ENCODE results near the gene RALGPS2.

The RALGPS2 gene

DNA sequence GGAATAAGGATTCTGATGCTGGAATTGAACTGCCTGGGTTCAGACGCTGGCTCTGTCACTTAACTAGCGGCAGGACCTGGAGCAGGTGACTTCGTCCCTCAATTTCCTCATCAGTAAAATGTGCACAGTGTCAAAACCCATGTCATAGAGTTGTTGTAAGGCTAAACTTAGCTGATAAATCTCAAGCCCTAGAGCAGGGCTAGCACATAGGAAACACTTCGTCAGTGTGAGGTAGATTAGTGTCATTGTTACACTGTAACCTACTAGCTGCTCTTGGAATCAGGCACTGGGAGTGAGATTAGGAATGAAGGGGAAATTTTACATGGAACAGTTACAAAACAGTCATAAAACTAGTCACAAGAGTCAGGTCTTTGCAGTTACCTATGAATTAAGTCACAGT lies 202.0 kb downstream of the RALGPS2 start:
- DNase-seq = no peak

DNA sequence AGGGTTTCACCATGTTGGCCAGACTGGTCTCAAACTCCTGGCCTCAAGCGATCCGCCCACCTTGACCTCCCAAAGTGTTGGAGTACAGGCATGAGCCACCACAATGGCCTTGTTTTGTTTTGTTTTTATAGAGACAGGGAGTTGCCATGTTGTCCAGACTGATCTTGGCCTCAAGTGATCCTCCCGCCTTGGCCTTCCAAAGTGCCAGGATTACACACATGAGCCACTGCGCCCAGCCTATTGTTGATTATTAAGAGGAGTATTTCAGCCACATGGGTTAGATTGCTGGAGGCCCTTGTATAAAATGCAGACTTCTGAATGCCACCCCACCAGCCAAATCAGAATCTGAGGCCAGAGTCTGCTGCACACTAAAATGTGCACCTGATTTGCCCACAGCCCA lies 203.0 kb downstream of the RALGPS2 start:
- no peak for DNase-seq

DNA sequence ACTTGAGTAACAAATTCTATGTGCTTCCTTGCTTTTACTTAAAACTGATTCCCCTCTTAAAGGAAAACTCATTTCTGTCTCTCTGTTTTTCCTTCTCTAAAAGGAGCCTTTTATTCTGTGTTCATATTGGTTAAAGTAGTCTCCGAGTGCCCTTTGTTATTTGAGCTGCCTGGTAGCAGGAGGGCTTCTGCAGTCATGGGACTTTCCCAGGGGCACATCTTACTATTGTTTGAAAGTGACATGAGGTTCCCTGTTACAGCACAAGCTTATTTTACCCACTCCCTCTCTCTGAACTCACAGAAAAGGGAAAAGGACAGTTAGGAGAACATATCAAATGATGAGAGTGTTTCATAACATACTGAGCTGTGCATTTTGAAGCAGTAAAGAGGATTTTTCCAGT lies 203.9 kb downstream of the RALGPS2 start:
- no peak for DNase-seq

DNA sequence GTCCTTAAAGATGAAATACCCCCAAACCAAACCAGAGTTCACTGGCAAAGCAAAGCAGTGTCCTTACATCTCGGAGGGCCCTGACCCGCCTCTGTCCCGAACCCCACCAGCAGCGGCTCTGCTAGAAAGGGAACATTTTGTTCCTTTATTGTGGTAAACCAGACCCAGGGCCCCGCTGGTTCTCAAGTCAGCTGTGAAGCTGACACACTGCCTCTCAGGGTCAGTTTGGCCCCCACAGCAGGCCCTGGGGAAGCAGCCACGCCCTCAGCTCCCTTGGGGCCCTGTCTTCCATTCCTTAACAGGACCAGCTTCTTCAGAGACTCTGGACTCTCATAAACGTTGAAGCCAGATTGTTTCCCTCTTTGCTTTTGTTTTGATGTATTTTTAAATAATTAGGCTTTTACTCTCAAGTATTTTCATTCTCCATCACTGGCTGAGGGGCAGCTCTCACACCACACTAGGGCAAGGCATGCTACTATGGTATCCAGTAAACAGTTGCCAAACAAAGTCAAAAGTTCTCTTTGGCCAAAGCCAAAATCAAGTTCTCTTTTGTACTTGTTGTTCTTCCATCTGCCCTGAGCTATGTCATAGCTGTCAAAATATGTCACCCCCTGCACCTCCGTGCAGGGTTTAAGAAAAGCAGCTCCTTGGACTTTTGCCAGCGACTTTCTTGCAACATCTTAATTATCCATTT lies 207.0 kb downstream of the RALGPS2 start:
- DNase-seq = no peak

DNA sequence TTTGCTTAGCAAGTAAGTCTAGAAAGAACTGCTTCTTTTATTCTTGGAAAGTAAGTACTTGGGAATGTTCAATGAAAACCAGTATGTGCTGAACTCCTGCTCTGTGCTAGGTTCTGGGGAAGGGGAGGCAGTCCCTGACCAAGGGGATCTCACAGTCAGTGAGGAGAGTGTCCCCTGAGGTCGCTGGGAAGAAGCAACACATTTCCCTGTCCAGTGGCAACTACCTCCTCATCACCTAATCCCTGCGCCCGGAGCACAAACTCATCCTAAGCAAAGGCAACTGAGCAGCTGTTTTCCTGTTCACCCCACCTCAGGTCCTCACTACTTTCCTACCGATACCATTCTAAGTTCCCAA lies 207.5 kb downstream of the RALGPS2 start:
- no peak for DNase-seq

DNA sequence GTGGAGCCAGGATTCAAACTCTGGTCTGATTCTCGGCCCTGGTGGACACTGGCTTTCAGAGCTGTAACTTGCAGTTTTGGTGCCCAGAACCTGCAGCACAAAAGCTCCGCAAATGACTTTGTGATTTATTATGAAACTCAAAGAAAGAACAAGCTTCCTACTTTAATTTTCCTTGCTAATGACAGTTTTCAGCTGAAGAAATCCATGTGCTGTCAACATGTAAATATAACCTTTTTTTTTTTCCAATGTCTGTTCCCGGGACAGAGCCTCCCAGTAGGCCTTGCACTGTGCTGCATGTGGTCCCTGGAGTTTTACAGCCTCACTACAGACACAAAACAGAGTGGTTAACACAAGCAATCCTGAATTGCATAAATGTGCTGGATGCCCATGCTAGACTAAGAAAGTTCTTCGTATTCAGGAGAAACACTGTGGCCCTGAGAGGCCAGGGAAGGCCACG lies 208.1 kb downstream of the RALGPS2 start:
- DNase-seq = no peak

DNA sequence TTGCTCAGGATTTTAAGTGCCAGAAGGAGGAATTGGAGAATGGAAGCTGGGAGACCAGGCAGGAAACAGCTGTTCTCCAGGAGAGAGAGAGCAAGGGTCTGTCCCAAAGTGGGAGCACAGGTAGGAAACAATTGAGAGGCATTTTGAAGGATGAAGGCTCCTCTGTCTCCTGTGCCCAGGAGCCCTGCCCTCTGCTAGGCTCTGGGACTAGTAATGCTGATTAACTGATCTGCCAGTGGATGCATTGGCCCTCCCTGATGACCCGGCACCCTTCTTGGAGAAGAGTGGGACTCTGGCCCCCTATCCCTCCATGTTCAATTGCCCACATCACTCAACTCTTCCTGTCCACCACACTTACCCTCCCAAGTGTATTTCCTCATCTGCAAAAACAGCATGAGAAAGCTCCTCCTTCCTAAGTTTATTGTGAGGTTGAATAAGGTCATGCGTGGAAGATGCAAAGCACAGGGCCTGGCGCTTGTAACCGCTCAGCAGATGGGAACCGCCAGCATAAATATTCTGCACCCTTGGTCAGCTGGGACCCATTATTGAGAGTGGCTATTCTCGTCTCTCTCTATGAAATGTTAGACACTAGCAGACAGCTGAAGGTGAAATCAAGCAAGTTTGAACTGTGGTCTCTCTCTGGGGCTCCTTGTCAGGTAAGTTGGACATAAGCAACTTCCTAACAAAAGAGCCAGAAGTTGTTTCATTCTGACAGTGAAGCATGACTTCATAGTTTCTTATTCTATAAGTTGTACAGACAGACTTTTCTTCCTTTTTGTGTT lies 208.9 kb downstream of the RALGPS2 start:
- no peak for DNase-seq

DNA sequence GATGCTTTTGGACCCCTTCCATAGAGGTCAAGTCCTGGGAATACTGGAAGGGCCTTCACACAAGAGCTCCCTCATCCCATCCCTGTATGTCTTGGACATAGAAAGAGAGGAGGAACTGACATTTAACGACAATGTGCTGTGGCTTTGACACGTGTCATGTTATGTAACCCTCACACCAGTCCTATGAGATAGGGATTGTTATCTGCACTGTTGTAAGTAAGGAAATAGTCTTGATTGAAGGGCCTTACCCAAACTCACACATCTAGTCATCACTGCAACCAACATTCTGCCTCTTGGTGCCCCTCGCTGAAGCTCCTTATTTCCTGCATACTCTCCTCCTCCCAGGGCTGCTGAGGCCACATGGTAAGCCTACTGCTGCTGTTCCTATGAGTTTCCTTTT lies 209.5 kb downstream of the RALGPS2 start:
- no peak for DNase-seq

DNA sequence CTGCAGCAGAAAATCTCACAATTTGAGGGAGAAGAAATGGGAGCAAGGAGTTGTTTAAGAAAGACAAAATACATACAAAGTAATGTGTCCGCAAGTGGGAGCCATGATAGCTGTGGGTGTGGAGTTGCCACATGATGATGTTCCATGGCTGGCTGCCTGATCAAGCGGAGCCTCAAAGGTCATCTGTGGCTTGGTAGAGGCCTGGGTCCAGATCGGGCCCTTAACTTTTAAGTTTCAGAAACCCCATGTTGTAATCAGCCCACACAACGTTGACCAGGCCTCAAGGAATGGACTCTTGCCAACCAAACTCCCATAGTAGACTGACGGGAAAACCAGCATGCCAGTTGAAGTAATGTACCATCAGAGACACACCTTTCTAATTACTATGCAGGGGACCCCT lies 210.6 kb downstream of the RALGPS2 start:
- DNase-seq = no peak

DNA sequence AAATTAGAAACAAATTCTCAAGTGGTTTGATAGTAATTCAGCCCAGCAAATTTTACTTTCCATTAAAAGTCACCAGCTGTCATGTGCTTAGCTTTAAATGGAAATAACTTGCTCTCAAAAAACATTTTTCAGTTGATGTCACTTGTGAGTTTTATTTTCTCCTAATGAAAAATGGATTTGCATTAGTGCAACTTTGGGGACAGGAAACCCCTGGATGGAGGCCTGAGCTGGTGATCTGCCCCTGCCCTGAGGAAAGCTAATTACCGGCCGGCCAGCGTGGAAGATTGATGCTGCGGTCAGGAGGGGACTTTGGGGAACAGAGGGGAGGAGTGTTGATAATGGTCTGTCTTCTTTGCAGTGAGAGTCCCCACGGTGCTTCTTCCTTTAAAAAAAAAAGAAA lies 212.7 kb downstream of the RALGPS2 start:
- no peak for DNase-seq

DNA sequence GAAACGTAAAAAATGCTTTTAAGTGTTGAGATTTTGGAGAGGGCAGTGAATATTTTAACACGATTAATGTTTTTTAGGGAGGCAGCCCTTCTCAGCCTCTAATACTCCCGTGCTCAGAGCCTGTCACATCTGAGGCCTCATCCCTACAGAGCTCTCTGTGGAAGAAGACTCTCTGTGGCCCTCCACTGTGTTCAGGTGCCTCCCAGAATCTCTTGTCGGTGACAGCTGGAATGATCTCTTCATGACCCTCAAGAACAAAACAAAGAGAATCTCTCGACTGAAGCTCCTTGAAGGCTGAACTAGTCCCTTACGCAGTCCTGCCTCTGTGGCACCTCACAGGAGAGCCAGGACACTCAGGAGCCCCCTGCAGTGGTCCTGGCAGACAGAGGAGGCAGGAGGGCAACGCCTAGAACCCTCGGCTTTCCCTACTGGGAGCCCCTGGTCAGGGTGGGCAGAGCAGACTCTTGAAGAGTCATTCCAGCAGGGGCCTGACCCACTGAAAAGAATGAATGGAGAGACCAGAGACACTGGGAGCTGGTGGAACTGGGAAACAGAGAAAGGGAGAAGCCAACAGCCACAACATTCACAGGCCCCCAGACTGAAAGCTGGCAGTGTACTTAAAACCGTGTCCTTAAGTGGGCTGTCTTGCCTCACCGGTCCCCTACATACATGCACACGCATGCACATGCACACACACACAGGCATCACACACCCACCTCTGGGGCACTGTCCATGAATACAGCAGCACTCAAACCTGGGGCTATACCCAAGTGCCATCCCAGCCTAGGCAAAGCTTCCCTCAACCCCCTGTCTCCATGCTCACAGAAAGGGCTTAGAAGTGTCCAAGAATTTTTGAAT lies 213.3 kb downstream of the RALGPS2 start:
- no peak for DNase-seq

DNA sequence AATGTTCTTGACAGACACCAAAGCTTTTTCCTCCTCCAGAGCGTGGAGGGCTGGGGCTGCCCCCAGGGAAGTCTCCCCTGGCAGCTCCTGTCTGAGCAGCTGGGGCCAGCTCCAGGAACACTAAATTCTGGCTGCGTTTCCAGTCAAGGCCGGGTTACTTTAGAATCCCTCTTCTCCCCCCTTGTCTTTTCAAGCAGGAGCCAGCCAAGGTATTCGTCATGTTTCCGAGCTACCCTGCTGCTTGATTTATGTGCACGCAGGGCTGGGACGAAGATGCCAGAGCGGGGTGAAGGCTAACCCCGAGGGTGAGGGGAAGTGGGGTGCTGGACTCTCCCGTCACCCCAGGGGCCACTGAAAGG lies 213.9 kb downstream of the RALGPS2 start:
- no peak for DNase-seq

DNA sequence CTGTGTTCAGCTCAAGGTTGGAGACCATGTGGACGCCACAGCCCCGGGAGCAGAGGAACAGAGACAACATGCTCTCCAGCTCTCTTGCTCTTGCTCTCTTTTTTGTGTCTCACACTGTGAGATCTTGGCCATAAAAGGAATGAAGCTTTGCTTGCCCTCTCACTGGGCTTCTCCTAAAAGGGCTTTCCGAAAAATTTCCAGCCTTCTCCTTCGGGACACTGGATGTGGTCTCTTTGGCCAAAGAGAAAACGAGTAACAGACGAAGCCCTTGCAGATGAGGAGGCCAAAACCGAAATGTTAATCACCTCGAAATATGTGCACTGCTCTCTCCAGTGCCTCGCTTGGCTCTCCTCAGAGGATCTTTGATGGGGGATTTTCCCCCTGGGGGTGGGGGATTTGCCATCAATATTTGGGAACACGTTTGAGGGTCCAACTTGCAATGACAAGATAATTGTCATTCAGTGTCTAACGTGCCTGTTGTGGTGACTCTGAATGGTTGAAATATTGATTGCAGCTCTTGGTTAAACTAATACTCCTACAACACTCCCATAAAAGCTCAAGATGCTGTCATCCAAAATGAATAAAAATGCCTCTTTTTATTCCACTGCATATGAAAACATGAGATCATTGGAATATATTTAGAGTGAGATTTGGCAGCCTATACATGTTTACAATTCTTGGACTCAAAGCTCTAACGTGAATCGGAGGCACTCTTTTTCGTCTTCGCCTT lies 214.5 kb downstream of the RALGPS2 start:
- no peak for DNase-seq

DNA sequence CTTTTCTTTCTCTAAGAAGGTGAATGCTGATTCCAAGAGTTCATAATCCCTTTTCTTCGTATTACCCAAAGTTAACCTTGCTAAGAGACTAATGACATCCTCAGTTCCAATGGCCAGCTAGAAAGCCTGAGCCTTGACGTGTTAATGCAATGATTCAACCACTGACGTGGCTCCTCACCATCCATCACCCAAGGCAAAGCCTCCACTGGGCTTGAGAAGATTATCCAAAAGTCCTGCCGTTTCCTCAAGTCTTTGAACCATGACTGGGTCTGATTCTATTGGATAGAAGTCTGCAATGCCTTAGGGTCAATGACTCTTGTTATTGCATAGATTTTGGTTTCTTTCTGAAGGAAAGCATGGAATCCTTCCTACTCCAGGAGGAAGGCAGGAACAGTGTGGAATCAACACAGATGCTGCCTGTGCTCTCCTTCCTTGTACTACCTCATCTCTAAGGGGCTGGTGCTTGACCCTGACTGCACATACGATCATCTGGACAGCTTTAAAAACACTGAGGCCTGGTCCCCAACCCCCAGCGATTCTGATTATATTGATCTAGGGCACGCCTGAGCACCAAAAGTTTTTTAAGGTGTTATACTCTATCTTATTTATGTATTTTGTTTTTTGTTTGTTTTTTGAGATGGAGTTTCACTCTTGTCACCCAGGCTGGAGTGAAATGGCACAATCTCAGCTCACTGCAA lies 215.2 kb downstream of the RALGPS2 start:
- DNase-seq = no peak

DNA sequence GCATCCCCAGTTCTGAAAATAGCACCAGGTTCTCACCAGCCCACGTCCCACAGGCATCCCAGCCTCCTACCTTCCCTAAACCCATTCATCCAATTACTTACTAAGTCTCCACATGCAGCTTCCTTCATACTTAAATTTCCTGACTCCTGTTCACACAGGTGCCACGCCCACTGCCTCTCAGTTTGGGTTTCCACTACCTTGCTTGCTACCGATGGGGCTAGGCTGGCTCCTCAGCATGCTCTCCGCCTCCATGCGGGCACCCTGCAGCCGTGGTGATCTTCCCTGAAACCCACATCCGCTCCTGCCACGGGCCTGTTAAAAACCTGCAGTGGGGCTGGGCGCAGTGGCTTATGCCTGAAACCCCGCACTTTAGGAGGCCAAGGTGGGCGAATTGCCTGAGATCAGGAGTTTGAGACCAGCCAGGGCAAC lies 216.2 kb downstream of the RALGPS2 start:
- no peak for DNase-seq

DNA sequence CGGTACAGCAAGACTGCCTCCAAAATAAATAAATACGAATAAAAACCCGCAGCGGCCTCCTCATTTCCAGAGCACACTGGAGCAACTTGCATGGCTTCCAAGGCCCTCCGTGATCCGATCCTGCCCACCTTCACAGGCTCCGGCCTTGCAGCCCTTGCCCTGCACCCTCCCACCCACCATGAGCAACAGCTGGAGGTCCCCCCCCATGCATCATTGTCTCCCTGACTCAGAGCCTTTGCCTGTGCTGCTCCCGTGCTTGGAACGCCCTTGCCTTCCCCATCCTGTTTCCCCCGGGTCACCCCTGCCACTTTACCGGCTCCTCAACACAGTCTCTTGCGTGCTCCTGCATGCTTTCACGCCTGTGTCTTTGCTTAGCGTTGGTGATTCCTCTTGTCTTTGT lies 216.8 kb downstream of the RALGPS2 start:
- no peak for DNase-seq

DNA sequence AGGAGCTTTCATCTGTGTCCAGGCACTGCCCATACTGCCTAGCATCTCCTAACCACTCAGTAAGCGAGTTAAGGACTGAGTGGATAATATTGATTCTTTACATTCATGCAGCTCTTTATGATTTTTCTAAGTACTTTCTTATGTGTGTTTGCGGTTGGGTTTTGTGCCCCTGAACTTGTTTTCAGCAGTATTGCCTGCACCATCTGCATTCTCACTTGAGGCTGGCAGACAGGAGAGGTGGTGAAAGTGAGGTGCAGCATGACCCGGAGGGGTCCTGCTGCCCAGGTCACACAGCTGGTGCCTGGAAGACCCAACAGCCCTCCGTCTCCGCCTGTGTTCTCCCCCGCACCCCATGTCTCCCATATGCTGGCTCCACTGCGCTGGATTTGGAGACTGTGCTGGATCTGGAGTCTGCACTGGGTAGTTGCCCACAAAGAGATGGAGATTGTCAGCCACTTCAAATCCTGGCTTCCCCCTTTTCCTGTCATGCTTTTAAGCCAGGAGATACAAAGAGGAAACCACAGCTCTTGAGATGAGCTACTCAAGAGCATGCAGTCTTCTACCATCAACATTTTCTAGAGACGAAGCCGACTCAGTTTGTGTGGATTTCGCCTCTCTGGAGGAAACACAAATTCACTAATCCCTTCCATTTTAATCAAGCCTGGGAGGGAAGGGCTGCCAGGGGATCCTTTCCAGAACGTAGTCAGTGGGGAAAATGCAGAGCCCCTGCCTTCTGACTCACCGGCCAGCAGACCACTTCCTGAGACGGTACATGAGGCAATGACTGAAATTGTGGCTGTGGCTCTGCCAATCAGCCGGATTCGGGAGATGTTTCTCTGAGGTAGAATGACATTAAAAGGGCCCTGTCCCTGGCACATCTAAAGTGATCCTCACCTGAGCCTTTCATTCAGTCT lies 217.5 kb downstream of the RALGPS2 start:
- DNase-seq = no peak

DNA sequence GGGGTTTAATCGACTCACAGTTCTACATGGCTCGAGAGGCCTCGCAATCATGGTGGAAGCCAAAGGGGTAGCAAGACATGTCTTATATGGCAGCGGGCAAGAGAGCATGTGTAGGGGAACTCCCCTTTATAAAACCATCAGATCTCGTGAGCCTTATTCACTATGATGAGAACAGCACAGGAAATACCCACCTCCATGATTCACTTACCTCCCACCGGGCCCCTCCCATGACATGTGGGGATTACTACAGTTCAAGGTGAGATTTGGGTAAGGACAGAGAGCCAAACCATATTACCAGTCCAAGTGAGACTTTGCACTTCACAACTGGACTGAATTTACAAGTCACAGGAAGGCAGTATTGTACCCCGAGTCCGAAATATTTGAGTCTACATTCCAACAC lies 219.7 kb downstream of the RALGPS2 start:
- no peak for DNase-seq

DNA sequence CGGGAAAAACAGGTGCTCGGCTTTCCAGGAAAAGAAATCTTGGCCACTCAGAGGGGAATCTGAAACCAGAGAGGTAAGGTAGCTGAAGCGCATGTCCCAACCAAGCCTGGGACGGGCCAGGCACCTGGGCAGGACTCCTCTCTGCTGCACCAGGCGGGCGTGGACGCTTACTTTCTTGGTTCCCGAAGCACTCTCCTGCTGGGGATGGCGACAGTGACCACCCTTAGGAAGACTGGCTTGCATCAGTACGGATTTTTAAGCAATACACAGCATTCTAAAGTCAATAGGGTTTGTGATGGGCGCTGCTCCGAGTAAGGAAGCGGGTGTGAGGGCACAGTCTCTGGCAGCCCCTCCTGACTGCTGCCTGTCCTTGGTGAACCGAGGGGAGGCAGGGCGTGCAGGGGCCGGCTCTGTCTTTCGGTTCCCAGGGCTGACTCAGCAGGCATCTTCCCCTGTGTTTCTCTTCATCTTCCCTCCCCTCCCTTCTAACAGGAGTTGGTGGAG lies 220.8 kb downstream of the RALGPS2 start:
- DNase-seq = no peak

DNA sequence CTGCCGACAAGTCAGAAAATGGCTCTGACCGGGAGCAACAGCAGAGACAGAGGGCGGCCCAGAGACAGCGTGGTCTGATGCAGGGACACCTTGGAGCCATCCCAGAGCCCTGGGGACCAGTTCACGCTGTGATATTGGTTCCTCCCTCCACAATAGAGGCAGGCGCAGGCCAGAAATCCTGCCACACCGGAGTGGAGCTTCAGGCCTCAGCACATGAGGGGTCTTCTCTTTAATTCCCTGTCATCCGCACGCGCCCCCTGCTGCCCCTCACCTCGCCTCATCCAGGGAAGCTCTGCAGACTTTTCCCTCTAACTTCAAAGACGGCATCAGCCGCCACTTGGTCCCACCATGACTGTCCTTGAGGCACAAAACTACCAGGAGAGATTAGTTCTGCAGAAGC lies 221.4 kb downstream of the RALGPS2 start:
- DNase-seq = no peak

Data from activated effector memory CD4-positive, alpha-beta T cell treated with Interleukin-2 at 50 U/mL for 16 hours (primary cell).